Aorta (tissue), 5 donors: ENCODE results near the gene RAC2. TPM values are rescaled to one million over a fixed set of nuclear protein-coding genes. Genes with fewer than 3 reads are reported as not detected.
"Not testable (repeated sequence)": the region's sequence is repeated elsewhere in the genome, so short reads cannot be mapped to it uniquely, and the experiment has no call there.

Experiments used
- ATAC-seq: fragments of 200-7000 bp; cut with Tn5 transposase; one replicate; pipeline ENCODE4 v1.9.1; 2022; ENCODE audit warnings: moderate library complexity; ENCODE audit not compliant: low FRiP score
- DNase-seq, 2 donors: peaks; one replicate each; pipeline ENCODE4 v3.0.0-alpha.2; 2020
- H3K27ac ChIP-seq, 2 donors: one replicate each; pipeline ENCODE4 v1.5.1; 2013; ENCODE audit warnings: low read length in 2 of 2, mild to moderate bottlenecking in 2 of 2, moderate library complexity in 2 of 2, control low read depth in 1 of 2, inconsistent platforms in 1 of 2, low read depth in 1 of 2
- H3K27me3 ChIP-seq, 2 donors: one replicate each; pipeline ENCODE4 v1.6.1; 2013; ENCODE audit warnings: control low read depth in 1 of 2, low read length in 1 of 2, mild to moderate bottlenecking in 1 of 2, moderate library complexity in 1 of 2; ENCODE audit not compliant: insufficient read depth in 2 of 2, control insufficient read depth in 1 of 2
- H3K36me3 ChIP-seq, 2 donors: one replicate each; pipeline ENCODE4 v1.6.1; 2013; ENCODE audit warnings: control low read depth in 1 of 2, low read length in 1 of 2, mild to moderate bottlenecking in 1 of 2; ENCODE audit not compliant: insufficient read depth in 2 of 2, control insufficient read depth in 1 of 2
- H3K4me1 ChIP-seq, 2 donors: one replicate each; pipeline ENCODE4 v1.6.1; 2013; ENCODE audit warnings: low read length in 2 of 2, control low read depth in 1 of 2, mild to moderate bottlenecking in 1 of 2, moderate library complexity in 1 of 2; ENCODE audit not compliant: insufficient read depth in 2 of 2, control insufficient read depth in 1 of 2
- H3K4me3 ChIP-seq, 2 donors: one replicate each; pipeline ENCODE4 v1.5.1; 2013; ENCODE audit warnings: low read length in 2 of 2, control low read depth in 1 of 2, mild to moderate bottlenecking in 1 of 2
- H3K9me3 ChIP-seq: one replicate; pipeline ENCODE4 v1.6.1; 2013; ENCODE audit warnings: mild to moderate bottlenecking, low read length; ENCODE audit not compliant: control insufficient read depth
- WGBS, 2 donors: extraction: QIAGEN DNeasy Blood & Tissue Kit; methylation state at CpG; one replicate each; pipeline ENCODE4 v1.1.7; 2013; 5-methylcytosine and 5-hydroxymethylcytosine counted together
- intact Hi-C, 2 donors: fragments of 100-400 bp; cut with DNase I; formaldehyde crosslinking; loops; one replicate each; pipeline versions ENCODE4 v1.14.2 to v1.15.0; 2022
- polyA plus RNA-seq, 2 donors: library from polyadenylated mRNA; stranded (reverse); fragments of 200-250 nt; gene quantifications; one replicate each; pipeline ENCODE4 v1.2.3, GENCODE V29; 2013
- total RNA-seq, 2 donors: library from RNA; stranded (reverse); fragmentation: NEBNext Ultra II Directional; extraction: Animal tissue kit (Norgen Biotek cat#: 25700); gene quantifications; one replicate each; pipeline ENCODE4 v1.2.1, GENCODE V29; 2021
- donor health status: healthy with polysubstance abuse.
- donor health status: Bipolar disorder and iron deficiency.
- donor health status: DM: no; HTN: no; CAD: no.
- donor health status: DM: no; HTN: no; CAD: no.
- donor health status: DM: yes; HTN: yes; CAD: no.

Gene RAC2
- total and polyA plus RNA-seq, 4 donors, result 3.6 to 19.8 (median 15.7) TPM

GRCh38 chr22:37254867-37255233 is 10.8 kb upstream of the RAC2 start:
- Histone ChIP-seq H3K36me3 (no peaks in the 10 kb centered on the region), H3K27me3 (no peaks in the 10 kb centered on the region), H3K9me3 (no peaks in the 10 kb centered on the region), H3K4me1 (no peaks in the 10 kb centered on the region), H3K27ac (no peak overlapping the region), H3K4me3 (no peak overlapping the region)
- WGBS, 2 donors, result 51 to 54% methylated on average over 5 of the region's 5 CpGs
- no peak for DNase-seq
- intact Hi-C loops, result no loop called here
- ATAC-seq, result no peak

GRCh38 chr22:37254209-37254866 is 10.3 kb upstream of the RAC2 start:
- Histone ChIP-seq H3K4me1 (no peaks in the 10 kb centered on the region), H3K9me3 (no peaks in the 10 kb centered on the region), H3K27ac (no peak overlapping the region), H3K27me3 (no peaks in the 10 kb centered on the region), H3K4me3 (no peak overlapping the region), H3K36me3 (no peaks in the 10 kb centered on the region)
- DNase-seq (peak; percentile 14 to 27), ATAC-seq (no peak)
- 52 to 55% methylated on average over 5 of the region's 5 CpGs for WGBS, 2 donors
- intact Hi-C loops, result no loop called here

GRCh38 chr22:37253126-37253660 is 9.1 kb upstream of the RAC2 start:
- H3K4me1 ChIP-seq, result no peaks in the 10 kb centered on the region
- H3K36me3 ChIP-seq, result no peaks in the 10 kb centered on the region
- intact Hi-C loops, result no loop called here
- no peak overlapping the region for H3K4me3 ChIP-seq
- no peak overlapping the region for H3K27ac ChIP-seq
- H3K9me3 ChIP-seq, result no peaks in the 10 kb centered on the region
- WGBS, 2 donors, result 43 to 47% methylated on average over 7 of the region's 7 CpGs
- no peaks in the 10 kb centered on the region for H3K27me3 ChIP-seq
- no peak for ATAC-seq
- peak in 1 of 2 donors; percentile 12 for DNase-seq

GRCh38 chr22:37251836-37252235 is 7.8 kb upstream of the RAC2 start:
- intact Hi-C loops, H3K36me3 ChIP-seq, H3K4me3 ChIP-seq, H3K27me3 ChIP-seq, H3K4me1 ChIP-seq, H3K9me3 ChIP-seq, ATAC-seq, H3K27ac ChIP-seq: not testable (repeated sequence)
- DNase-seq, result peak; percentile 3 to 8
- WGBS, 2 donors, result 79 to 80% methylated on average over 7 to 8 of the region's 8 CpGs

GRCh38 chr22:37249986-37250385 is 5.9 kb upstream of the RAC2 start:
- no peaks in the 10 kb centered on the region for H3K4me1 ChIP-seq
- WGBS, 2 donors, result 64 to 73% methylated on average over 12 of the region's 12 CpGs
- H3K36me3 ChIP-seq, result no peaks in the 10 kb centered on the region
- no peak overlapping the region for H3K4me3 ChIP-seq
- no peaks in the 10 kb centered on the region for H3K27me3 ChIP-seq
- no peaks in the 10 kb centered on the region for H3K9me3 ChIP-seq
- ATAC-seq, result no peak
- DNase-seq, result peak; percentile 4 to 20
- intact Hi-C loops, result no loop called here
- H3K27ac ChIP-seq, result no peak overlapping the region

DNA sequence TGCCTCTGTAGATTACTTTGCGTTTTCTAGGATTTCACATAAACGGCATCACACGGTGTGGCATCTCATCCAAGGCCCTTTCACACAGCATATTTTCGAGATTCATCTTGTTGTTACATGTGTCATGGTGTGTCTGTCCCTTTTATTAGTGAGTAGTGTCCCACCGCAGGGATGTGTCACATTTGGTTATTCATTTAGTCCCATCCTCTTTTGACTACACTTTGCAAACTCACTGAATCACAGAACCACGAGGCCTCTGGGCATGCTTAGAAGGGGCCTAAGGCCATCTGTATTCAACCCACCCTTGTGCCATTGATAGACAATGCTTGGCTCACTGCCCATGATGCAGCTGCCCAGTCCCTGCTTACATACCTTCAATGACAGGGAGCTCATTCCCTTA is 4.2 kb upstream of the RAC2 start:
- no peaks in the 10 kb centered on the region for H3K27me3 ChIP-seq
- WGBS, 2 donors, result 60 to 67% methylated on average over 6 of the region's 6 CpGs
- no peak overlapping the region for H3K4me3 ChIP-seq
- H3K9me3 ChIP-seq, result no peaks in the 10 kb centered on the region
- intact Hi-C loops, result no loop called here
- H3K4me1 ChIP-seq, result no peaks in the 10 kb centered on the region
- ATAC-seq, result no peak
- no peaks in the 10 kb centered on the region for H3K36me3 ChIP-seq
- H3K27ac ChIP-seq, result no peak overlapping the region
- peak in 1 of 2 donors; percentile 6 for DNase-seq

DNA sequence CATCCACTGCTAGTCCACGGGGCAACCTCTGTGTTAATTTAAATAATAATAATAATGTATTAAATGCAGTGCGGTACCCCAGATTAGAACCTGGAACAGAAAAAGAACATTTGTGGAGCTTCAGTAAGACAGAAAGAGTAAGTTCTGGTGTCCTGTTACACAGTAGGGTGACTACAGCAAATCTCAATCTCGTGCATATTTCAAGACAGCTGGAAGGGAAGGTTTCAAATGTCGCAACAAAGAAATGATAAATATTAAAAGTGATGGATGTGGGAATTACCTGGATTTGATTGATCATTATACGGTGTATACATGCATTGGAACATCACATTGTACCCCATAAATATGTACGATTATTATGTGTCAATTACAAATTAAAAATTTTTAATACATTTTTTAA is 1.7 kb upstream of the RAC2 start:
- Histone ChIP-seq H3K27ac (no peak overlapping the region), H3K27me3 (no peaks in the 10 kb centered on the region), H3K9me3 (no peaks in the 10 kb centered on the region), H3K4me3 (no peak overlapping the region), H3K4me1 (no peaks in the 10 kb centered on the region), H3K36me3 (no peaks in the 10 kb centered on the region)
- no peak for DNase-seq
- intact Hi-C loops, result no loop called here
- WGBS, 2 donors, result 67 to 68% methylated on average over 6 of the region's 6 CpGs
- no peak for ATAC-seq

DNA sequence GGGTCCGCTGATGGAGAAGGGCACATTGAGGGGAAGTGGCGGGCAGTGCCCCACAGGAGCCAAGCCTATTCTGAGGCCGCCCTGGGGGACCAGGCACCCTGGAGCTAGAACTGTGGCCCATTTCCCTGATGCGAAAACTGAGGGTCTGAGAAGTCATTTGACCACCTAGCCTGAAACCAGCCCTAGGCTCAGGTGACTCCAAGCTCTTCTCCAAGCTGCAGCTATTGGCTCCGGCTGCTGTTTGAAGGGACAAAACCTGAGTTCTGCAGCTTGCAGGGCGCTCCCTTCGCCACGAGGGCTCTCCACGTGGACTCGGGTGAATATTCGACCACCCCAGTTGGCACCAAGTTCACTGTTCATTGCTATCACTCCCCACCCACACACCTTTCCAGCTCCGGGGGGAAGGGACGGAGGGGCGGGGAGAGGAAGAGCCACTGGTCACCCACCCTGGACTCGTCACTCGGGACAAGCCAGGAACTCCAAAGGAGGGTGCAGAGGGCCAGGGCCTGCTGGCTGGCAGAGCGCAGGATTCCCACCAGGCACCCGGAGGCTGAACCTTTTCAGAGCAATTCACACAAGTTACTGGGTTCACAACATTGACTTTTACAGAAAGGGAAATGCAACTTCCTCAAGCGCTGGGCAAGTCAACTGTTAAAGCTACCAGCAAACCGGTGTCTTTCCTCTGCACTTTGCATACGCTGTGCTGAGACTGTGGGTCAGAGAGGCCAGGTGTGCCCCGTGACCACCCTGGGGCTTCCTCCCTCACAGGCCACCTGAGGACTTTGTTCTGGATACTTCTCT is 1.1 kb upstream of the RAC2 start:
- ATAC-seq (no peak), DNase-seq (peak; percentile 47 to 69)
- no peaks in the 10 kb centered on the region for H3K9me3 ChIP-seq
- H3K4me3 ChIP-seq, result no peak overlapping the region
- intact Hi-C loops, result no loop called here
- H3K36me3 ChIP-seq, result no peaks in the 10 kb centered on the region
- H3K4me1 ChIP-seq, result no peaks in the 10 kb centered on the region
- H3K27ac ChIP-seq, result no peak overlapping the region
- WGBS, 2 donors, result 63 to 67% methylated on average over 22 of the region's 22 CpGs
- H3K27me3 ChIP-seq, result no peaks in the 10 kb centered on the region
